ENCODE measurements around the gene RBPJL. TPM values are rescaled to one million over a fixed set of nuclear protein-coding genes. Genes with fewer than 3 reads are reported as not detected.

Gene RBPJL
- total and polyA plus RNA-seq, 2 of the 13 experiments (the other 11 are each of a cell fraction or from before 2014, with no cell fraction given): not detected

- TF ChIP-seq IRF9 (CRISPR knock-in tag; IDR thresholded peaks at IDR 0.05; ENCODE audit: borderline replicate concordance) (no peak), ATF3 (CRISPR knock-in tag; IDR thresholded peaks at IDR 0.05) (peak; percentile 89), ARNTL (CRISPR knock-in tag; IDR thresholded peaks at IDR 0.05) (peak; percentile 59; the same call in 1 of the 2 replicates), ISX (CRISPR knock-in tag; conservative IDR thresholded peaks at IDR 0.05) (no peak), HNRNPUL1 (IDR thresholded peaks at IDR 0.05; ENCODE audit: low read depth, low read length) (no peak), TOPORS (CRISPR knock-in tag; IDR thresholded peaks at IDR 0.05) (no peak), DBP (CRISPR knock-in tag; IDR thresholded peaks at IDR 0.05; ENCODE audit: not compliant biosample characterization) (no peak), NFIC (IDR thresholded peaks at IDR 0.05; ENCODE audit: low read length) (peak; percentile 69; the same call in 1 of the 2 replicates), HOXA3 (CRISPR knock-in tag; IDR thresholded peaks at IDR 0.05) (no peak; the same call in 1 of the 2 replicates), ZNF232 (CRISPR knock-in tag; IDR thresholded peaks at IDR 0.05; ENCODE audit: borderline replicate concordance) (peak; percentile 18; the same call in 1 of the 2 replicates), ZNF781 (CRISPR knock-in tag; IDR thresholded peaks at IDR 0.05; ENCODE audit: borderline replicate concordance, not compliant biosample characterization) (no peak), ERF (CRISPR knock-in tag; IDR thresholded peaks at IDR 0.05) (no peak), SALL2 (CRISPR knock-in tag; IDR thresholded peaks at IDR 0.05) (no peak), MAFK (conservative IDR thresholded peaks at IDR 0.05 in 1 of 2, IDR thresholded peaks at IDR 0.05 in 1 of 2; ENCODE audit: low read length in 2 of 2) (0 out of 4 replicates have a peak, but pooled peaks of 1 of the 2 experiments have one; percentile 10), ZNF775 (CRISPR knock-in tag; IDR thresholded peaks at IDR 0.05; ENCODE audit: borderline replicate concordance) (no peak), MTF2 (CRISPR knock-in tag; IDR thresholded peaks at IDR 0.05; ENCODE audit: borderline replicate concordance) (no peak)
- TF ChIP-seq, protein P1, sequence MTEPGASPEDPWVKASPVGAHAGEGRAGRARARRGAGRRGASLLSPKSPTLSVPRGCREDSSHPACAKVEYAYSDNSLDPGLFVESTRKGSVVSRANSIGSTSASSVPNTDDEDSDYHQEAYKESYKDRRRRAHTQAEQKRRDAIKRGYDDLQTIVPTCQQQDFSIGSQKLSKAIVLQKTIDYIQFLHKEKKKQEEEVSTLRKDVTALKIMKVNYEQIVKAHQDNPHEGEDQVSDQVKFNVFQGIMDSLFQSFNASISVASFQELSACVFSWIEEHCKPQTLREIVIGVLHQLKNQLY (CRISPR knock-in tag; IDR thresholded peaks at IDR 0.05): no peak
- TF ChIP-seq, protein P2, sequence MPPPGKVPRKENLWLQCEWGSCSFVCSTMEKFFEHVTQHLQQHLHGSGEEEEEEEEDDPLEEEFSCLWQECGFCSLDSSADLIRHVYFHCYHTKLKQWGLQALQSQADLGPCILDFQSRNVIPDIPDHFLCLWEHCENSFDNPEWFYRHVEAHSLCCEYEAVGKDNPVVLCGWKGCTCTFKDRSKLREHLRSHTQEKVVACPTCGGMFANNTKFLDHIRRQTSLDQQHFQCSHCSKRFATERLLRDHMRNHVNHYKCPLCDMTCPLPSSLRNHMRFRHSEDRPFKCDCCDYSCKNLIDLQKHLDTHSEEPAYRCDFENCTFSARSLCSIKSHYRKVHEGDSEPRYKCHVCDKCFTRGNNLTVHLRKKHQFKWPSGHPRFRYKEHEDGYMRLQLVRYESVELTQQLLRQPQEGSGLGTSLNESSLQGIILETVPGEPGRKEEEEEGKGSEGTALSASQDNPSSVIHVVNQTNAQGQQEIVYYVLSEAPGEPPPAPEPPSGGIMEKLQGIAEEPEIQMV (CRISPR knock-in tag; IDR thresholded peaks at IDR 0.05; ENCODE audit: low read depth): 0 out of 2 replicates have a peak, but pooled peaks have one; percentile 14
- TF ChIP-seq, protein P3, sequence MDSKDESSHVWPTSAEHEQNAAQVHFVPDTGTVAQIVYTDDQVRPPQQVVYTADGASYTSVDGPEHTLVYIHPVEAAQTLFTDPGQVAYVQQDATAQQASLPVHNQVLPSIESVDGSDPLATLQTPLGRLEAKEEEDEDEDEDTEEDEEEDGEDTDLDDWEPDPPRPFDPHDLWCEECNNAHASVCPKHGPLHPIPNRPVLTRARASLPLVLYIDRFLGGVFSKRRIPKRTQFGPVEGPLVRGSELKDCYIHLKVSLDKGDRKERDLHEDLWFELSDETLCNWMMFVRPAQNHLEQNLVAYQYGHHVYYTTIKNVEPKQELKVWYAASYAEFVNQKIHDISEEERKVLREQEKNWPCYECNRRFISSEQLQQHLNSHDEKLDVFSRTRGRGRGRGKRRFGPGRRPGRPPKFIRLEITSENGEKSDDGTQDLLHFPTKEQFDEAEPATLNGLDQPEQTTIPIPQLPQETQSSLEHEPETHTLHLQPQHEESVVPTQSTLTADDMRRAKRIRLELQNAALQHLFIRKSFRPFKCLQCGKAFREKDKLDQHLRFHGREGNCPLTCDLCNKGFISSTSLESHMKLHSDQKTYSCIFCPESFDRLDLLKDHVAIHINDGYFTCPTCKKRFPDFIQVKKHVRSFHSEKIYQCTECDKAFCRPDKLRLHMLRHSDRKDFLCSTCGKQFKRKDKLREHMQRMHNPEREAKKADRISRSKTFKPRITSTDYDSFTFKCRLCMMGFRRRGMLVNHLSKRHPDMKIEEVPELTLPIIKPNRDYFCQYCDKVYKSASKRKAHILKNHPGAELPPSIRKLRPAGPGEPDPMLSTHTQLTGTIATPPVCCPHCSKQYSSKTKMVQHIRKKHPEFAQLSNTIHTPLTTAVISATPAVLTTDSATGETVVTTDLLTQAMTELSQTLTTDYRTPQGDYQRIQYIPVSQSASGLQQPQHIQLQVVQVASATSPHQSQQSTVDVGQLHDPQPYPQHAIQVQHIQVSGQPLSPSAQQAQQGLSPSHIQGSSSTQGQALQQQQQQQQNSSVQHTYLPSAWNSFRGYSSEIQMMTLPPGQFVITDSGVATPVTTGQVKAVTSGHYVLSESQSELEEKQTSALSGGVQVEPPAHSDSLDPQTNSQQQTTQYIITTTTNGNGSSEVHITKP (CRISPR knock-in tag; IDR thresholded peaks at IDR 0.05; ENCODE audit: low read depth): no peak
Measured at GRCh38 chr20:45359406-45360148, 52.9 kb downstream of the RBPJL start (continued).

All from HepG2 (cell line).